ENCODE measurements around the gene CALHM4.

GRCh38 chr6:116586276-116586675 lies 32.7 kb downstream of the CALHM4 start:
- TF ChIP-seq EZH2 (IDR thresholded peaks at IDR 0.05; ENCODE audit: borderline replicate concordance, low read depth, low read length, severe bottlenecking) (no peak), CTCF (IDR thresholded peaks at IDR 0.05; ENCODE audit: borderline replicate concordance, extremely low read depth, low read length, poor library complexity, severe bottlenecking) (no peak)

Data from DND-41 (cell line).